NCI-H345 treated with DMSO at 0.1 percent for 48 hours (cell line): ENCODE data around the gene TBC1D1.

ENCODE experiments used
- DNase-seq: peaks from one replicate; lab custom pipeline; 2025; ENCODE audit not compliant: unreplicated experiment; lab: John Stamatoyannopoulos, UW

Gene TBC1D1

DNA sequence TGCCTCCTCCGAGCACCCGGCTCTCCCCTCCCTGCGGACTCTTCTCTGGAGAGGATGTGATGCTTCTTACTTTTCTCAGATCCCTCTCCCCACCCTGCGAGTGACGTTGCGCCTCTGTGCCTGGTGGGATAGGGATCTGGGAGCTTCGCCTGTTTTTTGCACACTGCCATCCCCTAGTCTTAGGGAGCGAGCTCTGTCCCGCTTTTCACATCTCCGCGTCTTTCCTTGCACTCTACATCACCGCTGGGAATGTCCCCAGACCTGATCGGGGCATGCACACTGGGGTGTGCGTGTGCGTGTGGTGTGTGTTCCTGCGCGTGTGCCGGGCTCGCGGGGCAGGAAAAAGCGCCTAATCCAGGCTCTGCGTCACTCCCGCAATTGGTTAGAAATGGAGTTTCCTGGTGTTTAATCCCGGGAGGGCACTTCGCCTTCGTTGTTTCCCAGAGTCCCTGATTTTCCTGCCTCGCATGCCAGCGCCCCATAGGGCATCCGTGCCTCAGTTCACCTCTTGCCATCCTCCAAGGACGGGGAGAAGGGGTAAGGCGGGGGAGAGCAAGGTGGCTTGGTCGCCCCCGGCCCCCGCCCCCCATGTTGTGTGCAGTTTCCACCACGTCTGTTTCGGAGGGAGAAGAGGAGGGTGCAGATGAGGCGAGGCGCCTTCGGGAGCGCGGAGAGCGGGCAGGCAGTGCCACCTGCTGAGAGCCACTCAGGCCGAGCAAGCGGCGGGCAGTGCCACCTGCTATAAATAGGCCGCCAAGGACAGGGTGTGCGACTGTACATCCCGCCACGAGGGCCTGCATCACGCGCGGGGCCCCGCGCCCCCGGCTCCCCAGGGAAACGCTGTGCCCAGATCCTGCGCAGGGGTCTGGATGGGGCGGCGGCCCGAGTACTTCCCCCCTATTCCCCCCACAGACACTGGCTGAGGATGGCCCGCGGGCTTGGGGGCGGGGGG is 759 bp upstream of the TBC1D1 start:
- no peak for DNase-seq

DNA sequence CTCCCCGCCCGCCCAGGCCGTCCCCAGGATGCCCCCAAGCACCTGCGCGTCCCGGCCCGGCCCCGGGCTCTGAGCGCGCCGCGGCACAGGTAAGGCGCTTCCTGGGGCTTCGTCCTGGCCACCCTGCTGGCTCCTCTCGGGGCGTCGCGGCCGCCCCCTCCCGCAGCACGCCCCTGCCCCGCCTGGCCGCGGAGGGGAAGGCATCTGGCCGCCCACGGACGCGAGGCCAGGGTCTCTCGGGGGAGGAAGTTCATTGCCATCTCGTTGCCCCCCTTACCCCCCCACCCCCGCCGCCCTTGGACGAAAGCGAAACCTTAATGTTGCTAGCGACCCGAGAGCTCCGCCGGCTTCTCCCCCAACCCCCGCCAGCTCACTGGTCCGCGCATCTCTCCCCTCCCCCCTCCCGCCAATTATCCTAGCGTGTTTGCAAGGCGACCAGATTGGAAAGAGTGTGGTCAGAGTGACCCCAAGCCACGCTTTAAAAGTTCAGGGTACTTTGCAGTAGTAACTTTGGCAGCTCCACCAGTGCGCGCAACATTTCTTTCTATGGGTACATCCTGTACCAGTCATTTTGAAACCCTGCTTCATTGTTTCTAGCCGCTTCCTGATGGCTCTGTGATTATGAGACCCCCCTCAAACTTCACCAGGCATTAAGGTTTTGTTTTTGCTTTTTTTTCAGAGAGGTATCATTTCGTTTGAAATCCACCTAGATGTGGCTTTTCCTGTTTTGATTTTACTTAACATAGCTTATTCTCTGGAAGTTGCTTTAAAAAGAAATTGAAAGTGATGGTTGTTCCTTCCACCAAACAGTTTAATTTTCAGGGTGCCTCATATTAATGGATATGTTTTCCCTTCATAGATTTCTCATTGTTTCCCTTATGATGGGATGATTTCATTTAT is 626 bp downstream of the TBC1D1 start:
- no peak for DNase-seq

DNA sequence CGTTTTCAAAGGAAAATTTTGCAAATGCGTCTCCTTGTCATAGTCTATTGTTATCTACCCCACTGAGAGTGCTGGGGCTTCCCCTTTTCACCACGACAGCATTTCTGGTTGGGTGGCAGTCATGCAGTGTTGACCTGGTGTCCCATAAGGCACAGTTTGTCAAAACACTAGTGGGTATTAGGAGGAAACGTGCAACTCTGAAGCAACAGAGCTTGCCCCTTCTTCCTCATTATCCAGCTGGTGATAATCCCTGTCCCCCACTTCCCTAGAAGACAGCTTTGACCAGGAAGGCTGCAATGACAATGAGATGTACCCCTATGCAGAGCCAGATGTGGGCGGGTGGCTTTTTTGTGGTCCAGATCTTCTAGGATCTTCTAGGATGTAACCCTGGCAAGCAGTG is 1.8 kb downstream of the TBC1D1 start:
- no peak for DNase-seq

DNA sequence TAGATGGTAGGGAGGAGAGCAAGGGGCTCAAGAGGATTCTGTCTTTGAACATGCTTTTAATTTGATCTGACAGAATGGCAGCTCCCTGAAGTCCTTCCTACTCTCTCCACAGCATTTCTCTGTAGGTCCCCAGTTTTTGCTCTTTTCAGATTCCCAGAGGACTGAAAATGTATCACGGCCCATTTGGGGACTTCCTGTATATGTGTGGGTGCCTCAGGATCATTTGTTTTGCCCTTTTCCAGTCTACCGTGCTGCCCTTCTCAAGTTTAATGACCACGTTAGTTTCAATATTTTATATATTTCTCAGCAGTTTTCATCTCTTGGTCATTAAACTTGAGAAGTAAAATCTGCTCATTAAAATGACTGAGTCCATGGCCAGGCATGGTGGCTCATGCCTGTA is 2.3 kb downstream of the TBC1D1 start:
- DNase-seq, result no peak

DNA sequence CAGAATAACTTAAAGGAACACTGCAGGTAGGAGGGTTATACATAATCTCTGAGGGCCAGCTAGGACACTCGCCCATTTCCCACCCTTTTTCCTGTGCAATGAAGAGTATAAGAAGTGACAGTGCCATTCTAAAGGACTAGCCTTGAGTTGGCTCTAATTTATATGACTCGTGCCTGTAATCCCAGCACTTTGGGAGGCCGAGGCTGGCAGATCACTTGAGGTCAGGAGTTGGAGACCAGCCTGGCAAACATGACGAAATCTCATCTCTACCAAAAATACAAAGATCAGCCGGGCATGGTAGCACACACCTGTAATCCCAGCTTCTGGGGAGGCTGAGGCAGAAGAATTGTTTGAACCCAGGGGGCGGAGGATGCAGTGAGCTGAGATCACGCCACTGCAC is 4.4 kb downstream of the TBC1D1 start:
- DNase-seq, result no peak

DNA sequence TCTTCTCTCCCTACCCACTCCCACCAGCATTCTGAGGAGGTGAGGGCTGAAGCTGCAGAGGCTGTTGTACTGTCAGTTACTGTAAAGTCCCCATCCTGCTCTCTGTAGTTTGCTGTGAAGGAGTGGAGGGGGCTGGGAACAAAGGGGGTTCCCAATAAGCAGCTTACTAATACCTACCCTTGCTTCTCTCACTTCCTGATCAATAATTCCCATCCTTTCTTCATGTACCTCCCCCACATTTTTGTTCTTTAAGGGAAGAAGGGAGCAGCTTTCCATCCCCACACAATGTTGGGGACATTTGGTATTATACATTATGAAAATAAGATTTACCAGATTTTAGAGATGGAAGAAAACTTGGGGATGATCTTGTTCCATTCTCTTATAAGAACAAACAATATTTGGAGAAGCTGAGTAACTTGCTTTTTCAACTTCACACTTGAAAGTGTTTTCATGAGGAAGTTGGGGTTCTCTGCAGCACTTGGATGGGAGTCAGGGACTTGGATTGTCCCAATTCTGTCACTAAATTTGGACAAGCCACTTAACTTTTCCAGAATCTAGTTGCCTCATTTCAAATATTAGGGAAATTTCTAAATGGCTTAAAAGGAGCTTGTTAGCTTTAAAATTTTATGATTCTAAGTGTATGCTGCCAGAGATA is 5.4 kb downstream of the TBC1D1 start:
- no peak for DNase-seq

DNA sequence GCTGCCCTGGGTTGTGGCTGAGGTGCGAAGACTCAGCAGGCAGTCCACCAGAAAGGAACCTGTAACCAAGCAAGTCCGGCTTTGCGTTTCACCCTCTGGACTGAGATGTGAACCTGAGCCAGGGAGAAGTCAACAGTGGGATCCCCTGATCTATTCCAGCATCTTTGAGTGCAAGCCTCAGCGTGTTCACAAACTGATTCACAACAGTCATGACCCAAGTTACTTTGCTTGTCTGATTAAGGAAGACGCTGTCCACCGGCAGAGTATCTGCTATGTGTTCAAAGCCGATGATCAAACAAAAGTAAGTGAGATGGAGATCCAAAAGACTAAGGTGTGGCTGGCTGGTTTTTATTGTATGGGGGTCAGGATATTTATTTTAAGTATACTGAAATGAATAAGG is 11.3 kb downstream of the TBC1D1 start:
- DNase-seq, result no peak

DNA sequence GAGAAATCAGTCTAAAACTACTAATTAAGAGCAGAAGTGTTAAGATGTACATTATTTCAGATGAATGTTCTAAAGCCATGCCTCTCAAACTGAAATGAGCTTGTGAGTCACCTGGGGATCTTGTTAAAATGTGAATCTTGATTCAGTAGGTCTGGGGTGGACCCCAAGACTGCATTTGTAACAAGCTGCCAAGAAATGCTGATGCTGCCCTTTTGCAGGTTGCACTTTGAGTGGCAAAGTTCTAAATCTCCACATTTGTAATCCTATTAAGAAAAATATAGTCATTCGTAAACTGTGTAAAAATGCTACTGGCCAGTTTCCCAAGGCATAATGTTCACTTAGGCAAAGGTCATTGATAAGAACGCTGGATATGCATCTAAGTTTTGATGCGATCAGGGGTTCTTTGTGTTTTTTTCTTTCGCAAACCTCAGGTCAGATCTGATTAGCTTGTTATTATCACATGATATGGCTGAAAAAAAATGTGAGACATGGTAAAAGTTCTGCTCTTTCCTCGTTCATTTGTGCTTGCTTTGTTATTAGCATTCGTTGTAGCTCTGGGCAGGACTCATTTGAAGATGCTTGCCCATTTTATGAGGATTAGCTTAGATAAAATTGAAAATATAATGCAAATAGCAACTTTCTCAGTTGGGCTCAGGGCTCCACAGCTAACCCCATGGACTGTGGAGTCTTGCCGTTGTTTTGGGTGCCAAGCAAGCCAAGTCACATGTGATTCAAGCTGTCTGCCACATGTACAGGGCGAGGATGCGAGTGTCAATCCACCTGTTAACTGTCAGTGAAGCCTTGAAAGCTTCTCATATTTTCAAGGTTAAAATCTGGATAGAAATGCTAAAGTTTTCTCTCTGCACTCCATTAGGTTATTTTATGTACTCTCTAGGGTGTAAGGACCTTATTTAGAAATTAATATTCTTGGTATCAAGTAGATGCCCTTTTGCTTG is 12.1 kb downstream of the TBC1D1 start:
- no peak for DNase-seq

DNA sequence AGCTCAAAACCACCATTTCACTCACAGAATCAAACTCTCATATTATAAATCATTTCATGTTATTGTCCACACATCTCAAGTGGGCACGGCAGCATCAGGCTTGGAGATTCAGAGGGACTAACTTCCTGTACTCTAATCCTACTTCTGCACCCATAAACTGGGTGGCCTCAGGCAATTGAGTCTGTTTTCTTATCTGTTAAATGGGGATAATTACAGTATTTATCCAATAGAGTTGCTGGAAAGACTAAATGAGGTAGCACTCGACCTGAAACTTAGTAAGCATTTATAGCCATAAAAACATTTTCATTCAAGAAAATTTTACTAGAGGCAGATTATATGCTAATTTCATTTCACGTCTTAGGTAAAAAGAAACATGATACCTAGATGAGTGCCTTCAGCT is 13.0 kb downstream of the TBC1D1 start:
- DNase-seq, result no peak

DNA sequence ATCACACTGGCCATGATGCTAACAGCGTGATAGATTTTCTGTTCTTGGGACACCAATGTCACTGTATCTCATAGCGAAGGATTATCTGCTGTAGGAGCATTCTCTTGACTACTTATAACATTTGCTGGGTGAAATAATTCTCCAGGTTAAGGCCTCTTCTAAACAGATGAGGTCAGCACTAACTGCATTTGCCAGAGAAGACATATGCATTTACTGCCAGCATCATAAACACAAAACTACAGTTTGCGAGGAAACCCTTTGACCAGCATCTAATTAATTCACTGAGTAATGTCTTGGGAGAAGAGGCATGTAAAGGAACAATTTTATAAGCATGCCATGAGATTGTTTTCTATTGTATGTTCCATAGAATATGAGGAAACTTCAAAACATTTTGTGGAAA is 13.9 kb downstream of the TBC1D1 start:
- DNase-seq, result no peak

DNA sequence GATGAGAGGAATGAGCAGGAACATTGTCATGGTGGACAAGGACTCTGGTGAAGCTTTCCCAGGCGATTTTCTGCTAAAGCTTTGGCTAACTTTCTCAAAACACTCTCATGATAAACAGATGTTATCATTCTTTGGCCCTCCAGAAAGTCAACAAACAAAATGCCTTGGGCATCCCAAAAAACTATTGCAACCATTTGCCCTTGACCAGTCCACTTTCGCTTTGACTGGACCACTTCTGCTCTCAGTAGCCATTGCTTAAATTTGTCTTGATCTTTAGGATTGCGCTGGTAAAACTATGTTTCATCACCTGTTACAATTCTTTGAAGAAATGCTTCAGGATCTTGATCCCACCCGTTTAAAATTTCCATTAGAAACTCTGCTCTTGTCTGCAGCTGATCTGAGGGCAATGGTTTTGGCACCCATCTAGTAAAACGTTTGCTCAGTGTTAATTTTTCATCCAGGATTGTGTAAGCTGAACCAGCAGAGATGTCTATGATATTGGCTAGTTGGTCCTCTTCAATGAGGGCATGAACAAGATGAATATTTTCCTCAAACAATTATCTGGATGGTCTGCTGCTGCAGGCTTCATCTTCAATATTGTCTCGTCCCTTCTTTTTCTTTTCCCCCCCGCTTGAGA is 14.8 kb downstream of the TBC1D1 start:
- no peak for DNase-seq

DNA sequence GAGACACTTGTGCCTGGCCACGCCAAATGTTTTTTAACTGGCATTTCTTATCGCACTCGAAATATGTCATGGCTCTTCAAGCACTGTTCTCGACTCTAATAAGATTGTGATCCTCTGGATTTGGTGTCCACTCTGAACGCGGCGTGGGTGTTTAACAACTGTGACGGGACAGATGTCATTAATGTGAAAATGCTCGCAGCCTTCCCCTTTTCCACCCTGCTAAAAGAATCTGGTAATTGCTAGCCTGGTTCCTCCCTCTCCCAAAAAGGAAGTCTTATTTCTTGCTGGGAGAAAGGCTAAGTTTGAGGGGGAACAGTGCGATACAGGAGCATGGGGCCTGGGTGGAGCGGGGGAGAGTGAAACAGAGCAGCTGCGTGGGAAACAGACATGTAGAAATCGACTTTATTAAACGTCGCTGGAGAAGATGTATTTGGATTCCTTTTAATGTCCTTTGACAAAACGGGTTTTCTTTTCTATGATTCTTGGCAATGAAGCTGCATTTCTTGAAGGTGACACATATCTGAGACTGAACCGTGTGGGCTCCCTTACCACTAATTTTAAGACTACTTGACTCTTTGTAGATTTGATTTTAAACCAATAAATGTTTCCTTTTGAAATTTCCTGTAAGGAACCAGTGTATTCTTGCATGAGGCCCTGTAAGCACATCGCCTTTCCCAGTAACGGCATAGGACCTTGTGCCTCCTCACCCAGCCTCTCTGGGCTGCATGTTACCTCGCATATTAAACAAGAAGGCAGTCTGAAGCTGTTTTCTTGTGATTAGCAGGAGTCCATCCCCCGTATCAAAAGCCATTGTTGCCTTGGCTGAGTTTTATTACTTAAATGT is 17.8 kb downstream of the TBC1D1 start:
- DNase-seq, result no peak

DNA sequence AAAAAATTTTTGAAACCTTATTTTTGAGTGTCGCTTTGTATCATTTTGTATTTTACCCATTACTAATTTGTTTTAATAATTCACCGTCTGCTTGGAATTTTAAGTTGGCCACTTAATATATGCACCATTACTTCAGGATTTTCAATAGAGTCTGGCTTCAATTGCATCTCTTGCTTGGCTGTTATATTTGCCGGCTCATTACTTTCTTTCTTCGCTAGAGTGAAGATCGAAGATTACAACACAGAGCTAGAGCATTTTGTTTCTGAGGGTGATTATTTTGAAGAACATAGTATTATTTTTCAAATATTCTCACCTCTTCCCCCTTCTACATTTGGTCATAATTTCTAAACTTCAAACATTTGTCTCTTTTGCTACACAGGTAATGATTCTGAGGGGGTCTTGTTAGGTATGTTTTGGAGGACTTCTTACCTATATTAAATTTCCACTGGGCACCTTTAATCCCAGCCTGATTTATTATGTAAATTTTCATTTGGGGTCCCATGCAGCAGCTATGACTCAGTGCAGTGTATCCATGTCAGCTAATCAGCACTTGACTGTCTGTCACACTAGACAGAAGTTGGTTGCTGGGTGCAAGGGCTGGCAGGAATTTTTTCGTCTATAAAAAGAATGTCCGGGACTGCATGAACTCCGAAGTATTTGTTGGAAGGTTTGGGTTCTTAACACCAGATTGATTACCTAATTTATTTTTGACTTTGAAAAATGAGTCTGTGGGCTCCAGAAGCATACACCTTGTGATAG is 18.6 kb downstream of the TBC1D1 start:
- no peak for DNase-seq

DNA sequence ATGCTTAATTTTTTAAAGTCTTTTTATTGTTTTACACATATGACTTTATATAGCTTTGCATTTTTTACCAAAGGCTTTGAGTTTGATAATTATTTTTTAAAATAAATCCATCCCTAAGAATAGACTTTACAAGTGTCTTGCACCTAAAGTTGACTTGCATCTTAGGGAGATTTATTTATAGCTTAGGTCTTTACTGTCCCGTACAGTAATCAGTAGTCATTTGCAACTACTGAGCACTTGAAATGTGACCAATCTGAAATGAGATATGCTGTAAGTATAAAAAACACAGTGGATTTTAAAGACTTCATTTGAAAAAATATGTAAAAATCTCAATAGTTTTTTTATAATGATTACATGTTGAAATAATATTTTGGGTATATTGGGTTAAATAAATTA is 19.2 kb downstream of the TBC1D1 start:
- no peak for DNase-seq

DNA sequence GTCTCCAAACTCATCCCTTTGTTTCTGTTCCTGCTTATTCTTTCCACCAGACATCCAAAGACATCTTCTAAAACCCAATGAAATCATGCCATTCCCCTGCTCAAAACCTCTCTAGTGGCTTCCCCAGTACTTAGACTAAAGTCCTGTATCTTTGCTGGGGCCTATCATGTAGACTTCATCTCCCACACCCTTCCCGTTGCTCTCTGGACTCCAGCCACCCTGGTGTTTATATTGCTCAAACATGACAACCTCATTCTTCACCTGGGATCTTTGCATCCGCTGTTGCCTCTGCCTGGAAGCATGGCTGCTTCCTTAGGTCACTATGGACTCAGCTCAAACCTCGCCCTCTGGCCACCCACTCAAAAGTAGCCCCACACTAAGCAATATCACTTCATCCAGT is 23.7 kb downstream of the TBC1D1 start:
- DNase-seq, result no peak

DNA sequence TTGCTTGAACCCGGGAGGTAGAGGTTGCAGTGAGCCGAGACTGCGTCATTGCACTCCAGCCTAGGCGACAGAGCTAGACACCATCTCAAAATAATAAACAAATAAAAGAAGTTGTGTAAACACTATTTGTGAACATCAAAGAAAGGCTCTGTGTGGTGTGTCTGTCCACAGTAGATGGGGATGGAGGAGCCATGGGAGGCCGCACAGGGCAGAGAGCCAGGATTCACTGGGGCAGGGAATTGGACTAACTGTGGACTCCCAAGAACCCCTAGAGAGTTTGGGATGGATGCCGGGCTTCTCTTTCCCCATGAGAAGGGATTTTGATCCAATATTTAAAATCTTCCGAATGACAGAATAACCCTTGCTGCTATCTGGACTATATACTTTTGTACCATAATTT is 26.5 kb downstream of the TBC1D1 start:
- DNase-seq, result no peak

DNA sequence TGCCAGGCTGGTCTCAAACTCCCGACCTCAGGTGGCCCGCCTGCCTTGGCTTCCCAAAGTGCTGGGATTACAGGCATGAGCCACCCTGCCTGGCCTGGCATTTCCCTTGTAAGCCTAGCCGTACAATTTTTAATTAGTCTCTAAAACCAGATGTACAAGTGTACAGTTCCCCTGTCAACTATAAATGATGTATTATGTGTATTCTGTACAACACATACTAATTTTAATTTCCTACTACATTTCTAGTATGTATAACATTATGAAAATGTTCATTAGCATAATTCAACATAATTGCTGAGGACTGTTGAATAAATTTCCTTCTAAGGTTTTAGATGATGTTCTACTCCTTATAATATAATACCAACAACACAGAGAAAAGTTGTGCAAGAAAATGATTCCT is 27.8 kb downstream of the TBC1D1 start:
- DNase-seq, result no peak

DNA sequence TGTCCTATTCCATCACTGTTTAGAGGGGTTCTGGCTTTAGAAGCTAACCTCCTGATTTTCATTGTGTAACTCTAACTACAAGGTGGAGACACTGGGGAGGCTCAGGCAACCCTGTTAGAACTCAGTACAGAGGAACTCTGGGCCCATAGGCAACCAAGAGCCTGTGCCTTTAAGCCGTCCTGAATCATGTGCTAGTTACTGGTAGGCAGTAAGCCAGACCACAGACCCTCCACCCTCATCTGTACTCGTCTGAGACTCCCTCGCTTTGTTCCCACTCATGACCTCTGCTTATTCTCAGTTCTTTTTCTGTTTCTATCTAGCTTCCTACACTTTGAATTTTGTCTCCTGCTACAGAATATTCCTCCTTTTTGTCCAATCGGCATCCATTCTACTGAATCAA is 31.4 kb downstream of the TBC1D1 start:
- no peak for DNase-seq
